HG03103 (cell line): Measurements from ENCODE around the gene POLR3A.

Source experiments
- ATAC-seq: cut with Tn5 transposase; IDR thresholded peaks from one replicate; pipeline ENCODE4 v1.9.1; 2021; ENCODE audit warnings: low read depth; ENCODE audit not compliant: unreplicated experiment

POLR3A gene

GRCh38 chr10:77983384-77984341, 45.7 kb downstream of the POLR3A start:
- no peak for ATAC-seq

GRCh38 chr10:77981281-77981680, 48.0 kb downstream of the POLR3A start:
- no peak for ATAC-seq

GRCh38 chr10:77979221-77979620, 50.1 kb downstream of the POLR3A start:
- no peak for ATAC-seq

- ATAC-seq, result no peak
These were observed 51.0 kb downstream of the POLR3A start for GRCh38 chr10:77978360-77978759.

GRCh38 chr10:77977934-77978333, 51.4 kb downstream of the POLR3A start:
- ATAC-seq, result no peak

- ATAC-seq, result no peak
These were observed 52.3 kb downstream of the POLR3A start for GRCh38 chr10:77977016-77977415.

GRCh38 chr10:77975086-77975666, 54.1 kb downstream of the POLR3A start:
- ATAC-seq, result no peak

GRCh38 chr10:77974396-77975074, 54.8 kb downstream of the POLR3A start:
- no peak for ATAC-seq

- no peak for ATAC-seq
These were observed 56.0 kb downstream of the POLR3A start for GRCh38 chr10:77973276-77973675.

GRCh38 chr10:77972148-77972547, 57.2 kb downstream of the POLR3A start:
- ATAC-seq, result no peak

GRCh38 chr10:77971804-77972144, 57.5 kb downstream of the POLR3A start:
- ATAC-seq, result no peak

GRCh38 chr10:77970869-77971803, 58.2 kb downstream of the POLR3A start:
- no peak for ATAC-seq

GRCh38 chr10:77969114-77969513, 60.2 kb downstream of the POLR3A start:
- no peak for ATAC-seq

GRCh38 chr10:77967611-77968022, 61.7 kb downstream of the POLR3A start:
- ATAC-seq, result no peak

GRCh38 chr10:77965294-77965693, 64.0 kb downstream of the POLR3A start:
- no peak for ATAC-seq

GRCh38 chr10:77964811-77965210, 64.5 kb downstream of the POLR3A start:
- no peak for ATAC-seq

GRCh38 chr10:77963901-77964300, 65.4 kb downstream of the POLR3A start:
- ATAC-seq, result no peak

- no peak for ATAC-seq
These were observed 66.8 kb downstream of the POLR3A start for GRCh38 chr10:77962350-77963146.

- no peak for ATAC-seq
These were observed 67.6 kb downstream of the POLR3A start for GRCh38 chr10:77961668-77962067.
